Activated T-cell treated with anti-CD3 and anti-CD28 coated beads, Interleukin-2, amount 50 U/mL, for 4 hours (primary cell): ENCODE data around the gene MFSD6. TPM values are rescaled to one million over a fixed set of nuclear protein-coding genes. Genes with fewer than 3 reads are reported as not detected.
"Not testable (repeated sequence)": the region's sequence is repeated elsewhere in the genome, so short reads cannot be mapped to it uniquely, and the experiment has no call there.

ENCODE experiments used
- ATAC-seq, 2 donors: fragments of 200-7000 bp; cut with Tn5 transposase; one replicate each; pipeline ENCODE4 v1.10.0; 2021
- DNase-seq: peaks from one replicate; pipeline ENCODE4 v3.0.0-alpha.2; 2020
- H3K27me3 Mint-ChIP-seq: one replicate; pipeline ENCODE4 v1.8.0; 2021; ENCODE audit warnings: low read depth, mixed read lengths
- H3K36me3 Mint-ChIP-seq: one replicate; pipeline ENCODE4 v1.8.0; 2022; ENCODE audit warnings: mixed read lengths; ENCODE audit not compliant: insufficient read depth
- H3K4me1 Mint-ChIP-seq: one replicate; pipeline ENCODE4 v1.8.0; 2021; ENCODE audit warnings: low read depth, mixed read lengths
- H3K4me3 Mint-ChIP-seq: one replicate; pipeline ENCODE4 v1.8.0; 2021; ENCODE audit warnings: mild to moderate bottlenecking, moderate library complexity, mixed read lengths
- H3K9me3 Mint-ChIP-seq: one replicate; pipeline ENCODE4 v1.8.0; 2021; ENCODE audit warnings: mixed read lengths
- total RNA-seq, 3 donors: library from RNA; stranded (reverse); gene quantifications; one replicate each; pipeline ENCODE4 v1.2.1, GENCODE V29; 2021

MFSD6 gene
- total RNA-seq, 3 donors from 2014 or later, result 38.2 to 42.1 (median 41.0) TPM

- peaks cover 15% of the 10 kb centered on the region for H3K36me3 Mint-ChIP-seq
- no peaks in the 10 kb centered on the region for H3K27me3 Mint-ChIP-seq
- no peak overlapping the region for H3K4me3 Mint-ChIP-seq
- ATAC-seq (no peak), DNase-seq (no peak)
- H3K9me3 Mint-ChIP-seq, result no peaks in the 10 kb centered on the region
- H3K4me1 Mint-ChIP-seq, result peaks cover 8% of the 10 kb centered on the region
Measured at GRCh38 chr2:190477661-190478454, 69.7 kb downstream of the MFSD6 start.

DNA sequence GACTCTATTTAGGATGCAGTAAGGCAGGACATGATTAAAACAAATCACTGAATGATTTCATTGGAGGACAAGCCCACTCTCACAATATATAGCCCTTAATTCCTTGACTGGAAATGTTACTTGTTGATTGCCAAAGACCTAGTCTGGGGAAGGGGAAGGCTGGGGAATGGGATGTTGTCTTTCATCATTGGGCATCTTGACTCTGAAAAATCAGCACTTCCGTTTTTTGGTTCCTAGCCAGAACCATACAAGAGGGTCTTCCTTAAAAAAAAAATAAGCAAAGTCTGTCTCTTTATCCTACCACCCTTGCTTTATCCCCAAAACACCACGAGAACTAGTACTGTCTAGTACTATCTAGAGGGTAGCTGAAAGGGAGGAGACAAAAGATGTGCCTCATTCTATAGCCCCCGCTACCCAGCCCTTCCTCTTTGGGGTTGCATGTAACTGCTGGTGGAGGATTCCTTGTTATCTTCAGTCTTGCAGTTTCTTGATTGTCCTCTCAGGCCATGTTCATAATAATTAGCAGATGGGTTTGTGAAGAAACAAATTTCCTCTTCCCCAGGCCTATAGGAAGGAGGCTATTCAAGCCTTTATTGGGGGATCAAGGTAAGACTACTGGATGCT lies 70.5 kb downstream of the MFSD6 start:
- Mint-ChIP-seq H3K36me3 (peaks cover 13% of the 10 kb centered on the region), H3K27me3 (no peaks in the 10 kb centered on the region), H3K4me3 (no peak overlapping the region), H3K9me3 (no peaks in the 10 kb centered on the region), H3K4me1 (peaks cover 8% of the 10 kb centered on the region)
- DNase-seq, result no peak
- ATAC-seq, result no peak

DNA sequence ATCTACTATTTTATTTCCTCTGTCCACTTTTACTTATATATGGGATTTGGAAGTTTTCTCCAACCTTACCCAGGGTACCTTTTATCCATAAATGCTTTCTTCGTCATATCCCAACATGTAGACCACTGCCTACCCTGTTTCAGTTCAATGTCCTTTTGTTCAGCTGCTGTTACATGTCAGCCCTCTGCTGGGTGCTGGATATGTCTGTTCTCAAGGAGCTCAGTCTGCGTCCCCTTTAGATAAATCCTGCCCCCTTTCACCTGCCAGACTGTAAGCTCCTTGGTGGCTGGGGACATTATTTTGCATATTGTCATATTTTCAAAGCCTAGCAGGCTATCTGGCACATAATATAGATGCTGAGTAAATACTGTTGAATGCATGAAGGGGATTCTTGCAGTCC lies 73.2 kb downstream of the MFSD6 start:
- Mint-ChIP-seq H3K4me3 (no peak overlapping the region), H3K9me3 (no peaks in the 10 kb centered on the region), H3K27me3 (no peaks in the 10 kb centered on the region), H3K36me3 (peaks cover 17% of the 10 kb centered on the region), H3K4me1 (peaks cover 12% of the 10 kb centered on the region)
- ATAC-seq (no peak), DNase-seq (no peak)

GRCh38 chr2:190482451-190482850 lies 74.3 kb downstream of the MFSD6 start:
- H3K9me3 Mint-ChIP-seq, result no peaks in the 10 kb centered on the region
- H3K27me3 Mint-ChIP-seq, result no peaks in the 10 kb centered on the region
- H3K4me1 Mint-ChIP-seq, result peaks cover 12% of the 10 kb centered on the region
- H3K36me3 Mint-ChIP-seq, result peaks cover 18% of the 10 kb centered on the region
- DNase-seq (no peak), ATAC-seq (no peak)
- no peak overlapping the region for H3K4me3 Mint-ChIP-seq

DNA sequence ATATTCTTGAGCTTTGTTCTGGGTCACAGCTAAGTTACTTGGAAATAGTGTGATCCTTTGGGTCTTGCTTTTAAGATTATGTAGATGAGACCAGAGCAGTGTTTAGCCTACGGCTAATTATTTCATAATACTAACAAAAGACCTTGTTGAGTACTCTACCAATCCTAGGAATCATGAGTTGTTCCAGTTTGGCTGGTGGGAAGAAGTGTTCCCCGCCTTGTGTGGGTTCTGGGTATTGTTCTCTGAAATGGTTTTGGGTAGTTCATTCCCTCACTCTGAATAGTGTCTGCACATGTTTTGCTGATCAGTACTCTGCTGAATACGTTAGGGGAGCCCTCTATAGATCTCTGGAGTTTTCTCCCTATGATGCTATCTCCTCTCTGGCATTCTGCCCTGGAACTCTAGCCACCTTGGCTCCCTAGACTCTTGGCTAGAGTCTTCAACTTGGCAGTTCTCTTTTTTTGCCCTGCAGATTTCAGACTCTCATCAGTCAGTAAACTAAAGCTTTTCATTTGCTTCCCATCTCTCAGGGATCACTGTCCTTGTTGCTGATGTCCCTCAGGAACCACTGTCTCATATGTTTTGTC lies 78.0 kb downstream of the MFSD6 start:
- Mint-ChIP-seq H3K27me3 (no peaks in the 10 kb centered on the region), H3K36me3 (peaks cover 38% of the 10 kb centered on the region), H3K9me3 (no peaks in the 10 kb centered on the region), H3K4me1 (peaks cover 27% of the 10 kb centered on the region), H3K4me3 (no peak overlapping the region)
- no peak for DNase-seq
- ATAC-seq, result no peak

DNA sequence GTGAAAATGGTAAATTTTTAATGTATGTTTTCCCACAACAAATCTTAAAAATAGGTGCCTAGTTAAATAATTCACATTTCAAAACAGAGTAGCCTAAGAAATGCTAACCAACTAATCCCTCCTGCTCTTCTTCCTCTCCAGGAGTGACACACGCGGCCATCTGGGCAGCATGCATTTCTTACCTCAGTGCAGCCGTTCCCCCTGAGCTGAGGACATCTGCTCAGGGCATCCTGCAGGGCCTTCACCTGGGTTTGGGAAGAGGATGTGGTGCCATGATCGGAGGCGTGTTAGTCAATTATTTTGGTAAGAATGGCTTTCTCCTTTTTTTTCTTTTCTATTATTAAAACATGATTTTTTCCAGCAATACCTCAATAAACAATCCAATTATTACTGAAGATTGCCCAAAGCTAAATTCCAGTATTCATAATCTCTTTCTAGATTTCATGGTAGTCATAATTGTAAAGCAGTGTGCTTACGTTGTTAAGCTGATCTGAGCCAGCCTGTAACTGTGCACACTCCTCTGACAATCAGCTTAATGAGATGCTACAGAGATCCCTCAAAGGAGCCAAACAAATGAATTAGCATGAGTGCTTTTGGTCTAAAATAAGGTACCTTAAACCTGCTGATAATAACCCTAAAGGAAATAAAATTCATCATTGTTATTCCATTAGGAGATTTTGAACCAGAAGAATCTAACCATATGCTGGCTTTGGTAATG lies 80.5 kb downstream of the MFSD6 start:
- H3K4me1 Mint-ChIP-seq, result peaks cover 38% of the 10 kb centered on the region
- H3K36me3 Mint-ChIP-seq, result peaks cover 56% of the 10 kb centered on the region
- H3K27me3 Mint-ChIP-seq, result no peaks in the 10 kb centered on the region
- peaks cover 13% of the 10 kb centered on the region for H3K9me3 Mint-ChIP-seq
- no peak for ATAC-seq
- DNase-seq, result no peak
- no peak overlapping the region for H3K4me3 Mint-ChIP-seq

DNA sequence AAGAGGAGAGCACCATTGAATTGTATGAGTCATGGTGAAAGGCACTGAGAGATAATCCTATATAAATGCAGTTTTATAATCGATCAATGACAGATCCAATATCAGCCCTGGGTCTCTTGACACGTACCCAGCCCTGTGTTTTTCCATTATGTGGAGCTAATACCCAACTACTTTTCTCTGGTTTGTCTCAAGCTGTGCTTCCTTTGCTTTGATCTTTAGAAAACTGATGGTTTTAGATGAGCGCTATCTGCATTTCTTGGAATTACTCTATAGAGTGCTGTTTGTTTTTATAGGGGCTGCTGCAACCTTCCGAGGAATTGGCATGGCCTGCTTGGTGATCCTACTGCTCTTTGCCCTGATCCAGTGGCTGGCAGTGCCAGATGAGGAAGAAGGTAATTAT lies 81.3 kb downstream of the MFSD6 start:
- Mint-ChIP-seq H3K36me3 (peaks cover 56% of the 10 kb centered on the region), H3K27me3 (no peaks in the 10 kb centered on the region), H3K9me3 (peaks cover 13% of the 10 kb centered on the region), H3K4me3 (no peak overlapping the region), H3K4me1 (peaks cover 43% of the 10 kb centered on the region)
- DNase-seq (no peak), ATAC-seq (no peak)

GRCh38 chr2:190490502-190490901 lies 82.3 kb downstream of the MFSD6 start:
- ATAC-seq (no peak), DNase-seq (no peak)
- H3K36me3 Mint-ChIP-seq, result peaks cover 53% of the 10 kb centered on the region
- H3K4me3 Mint-ChIP-seq, result no peak overlapping the region
- peaks cover 13% of the 10 kb centered on the region for H3K9me3 Mint-ChIP-seq
- peaks cover 47% of the 10 kb centered on the region for H3K4me1 Mint-ChIP-seq
- no peaks in the 10 kb centered on the region for H3K27me3 Mint-ChIP-seq

DNA sequence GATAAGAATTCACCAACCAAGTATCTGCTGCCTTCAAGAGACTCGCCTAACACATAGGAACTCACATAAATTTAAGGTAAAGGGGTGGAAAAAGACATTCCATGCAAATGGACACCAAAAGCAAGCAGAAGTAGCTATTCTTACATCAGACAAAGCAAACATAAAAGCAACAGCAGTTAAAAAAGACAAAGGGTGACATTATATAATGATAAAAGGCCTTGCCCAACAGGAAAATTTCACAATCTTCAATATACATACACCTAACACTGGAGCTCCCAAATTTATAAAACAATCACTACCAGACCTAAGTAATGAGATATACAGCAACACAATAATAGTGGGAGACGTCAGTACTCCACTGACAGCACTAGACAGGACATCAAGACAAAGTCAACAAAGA lies 84.9 kb downstream of the MFSD6 start:
- H3K27me3 Mint-ChIP-seq, result no peaks in the 10 kb centered on the region
- ATAC-seq (no peak), DNase-seq (no peak)
- H3K4me1 Mint-ChIP-seq, result peaks cover 43% of the 10 kb centered on the region
- H3K4me3 Mint-ChIP-seq, result no peak overlapping the region
- H3K9me3 Mint-ChIP-seq, result peaks cover 13% of the 10 kb centered on the region
- peaks cover 54% of the 10 kb centered on the region for H3K36me3 Mint-ChIP-seq

DNA sequence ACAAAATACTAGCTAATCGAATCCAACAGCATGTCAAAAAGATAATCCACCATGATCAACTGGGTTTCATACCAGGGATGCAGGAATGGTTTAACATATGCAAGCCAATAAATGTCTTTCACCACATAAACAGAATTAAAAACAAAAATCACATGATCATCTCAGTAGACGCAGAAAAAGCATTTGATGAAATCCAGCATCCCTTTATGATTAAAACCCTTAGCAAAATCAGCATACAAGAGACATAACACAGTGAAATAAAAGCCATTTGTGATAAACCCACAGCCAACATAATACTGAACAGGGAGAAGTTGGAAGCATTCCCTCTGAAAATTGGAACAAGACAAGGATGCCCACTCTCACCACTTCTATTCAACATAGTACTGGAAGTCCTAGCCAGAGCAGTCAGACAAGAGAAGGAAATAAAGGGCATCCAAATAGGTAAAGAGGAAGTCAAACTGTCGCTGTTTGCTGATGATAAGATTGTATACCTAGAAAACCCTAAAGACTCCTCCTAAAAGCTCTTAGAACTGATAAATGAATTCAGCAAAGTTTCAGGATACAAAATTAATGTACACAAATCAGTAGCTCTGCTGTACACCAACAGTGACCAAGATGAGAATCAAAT lies 86.6 kb downstream of the MFSD6 start:
- peaks cover 13% of the 10 kb centered on the region for H3K9me3 Mint-ChIP-seq
- peaks cover 49% of the 10 kb centered on the region for H3K36me3 Mint-ChIP-seq
- H3K4me1 Mint-ChIP-seq, result peaks cover 27% of the 10 kb centered on the region
- H3K4me3 Mint-ChIP-seq, ATAC-seq, DNase-seq, H3K27me3 Mint-ChIP-seq: not testable (repeated sequence)

GRCh38 chr2:190497428-190497827 lies 89.3 kb downstream of the MFSD6 start:
- Mint-ChIP-seq H3K36me3 (peaks cover 41% of the 10 kb centered on the region), H3K4me1 (peaks cover 29% of the 10 kb centered on the region), H3K27me3 (no peaks in the 10 kb centered on the region), H3K4me3 (no peak overlapping the region), H3K9me3 (peaks cover 4% of the 10 kb centered on the region)
- ATAC-seq (no peak), DNase-seq (no peak)

GRCh38 chr2:190499273-190499672 lies 91.1 kb downstream of the MFSD6 start:
- peaks cover 40% of the 10 kb centered on the region for H3K36me3 Mint-ChIP-seq
- no peak overlapping the region for H3K4me3 Mint-ChIP-seq
- no peaks in the 10 kb centered on the region for H3K27me3 Mint-ChIP-seq

DNA sequence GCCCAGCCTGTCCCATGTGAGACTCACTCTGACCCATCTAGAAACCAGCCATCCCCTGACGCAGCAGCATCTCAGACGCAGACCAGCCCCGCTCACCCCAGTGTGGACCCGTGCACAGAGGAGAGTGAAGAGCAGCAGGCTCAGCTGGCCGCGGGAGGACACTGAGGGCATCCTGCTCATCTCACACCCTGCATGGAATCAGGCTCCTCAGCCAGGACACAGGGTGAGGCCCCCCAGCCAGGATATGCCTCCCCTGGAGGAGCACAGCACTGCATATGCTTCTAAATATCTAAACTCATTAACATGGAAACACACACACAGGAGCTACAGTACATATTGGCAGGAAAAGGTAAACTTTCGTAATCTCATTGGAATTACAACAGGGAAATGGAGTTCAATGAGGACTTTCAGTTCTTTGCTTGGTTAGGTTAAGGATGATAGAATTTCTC lies 91.9 kb downstream of the MFSD6 start:
- H3K27me3 Mint-ChIP-seq, result no peaks in the 10 kb centered on the region
- DNase-seq (no peak), ATAC-seq (no peak)
- peaks cover 6% of the 10 kb centered on the region for H3K4me1 Mint-ChIP-seq
- H3K36me3 Mint-ChIP-seq, result peaks cover 41% of the 10 kb centered on the region
- H3K9me3 Mint-ChIP-seq, result no peaks in the 10 kb centered on the region
- no peak overlapping the region for H3K4me3 Mint-ChIP-seq

More at GRCh38 chr2:190499273-190499672, 91.1 kb downstream of the MFSD6 start:
- peaks cover 12% of the 10 kb centered on the region for H3K4me1 Mint-ChIP-seq
- ATAC-seq (no peak), DNase-seq (no peak)
- no peaks in the 10 kb centered on the region for H3K9me3 Mint-ChIP-seq

GRCh38 chr2:190501231-190501630 lies 93.1 kb downstream of the MFSD6 start:
- Mint-ChIP-seq H3K4me1 (peaks cover 11% of the 10 kb centered on the region), H3K36me3 (peaks cover 36% of the 10 kb centered on the region), H3K9me3 (no peaks in the 10 kb centered on the region), H3K4me3 (no peak overlapping the region), H3K27me3 (no peaks in the 10 kb centered on the region)
- ATAC-seq, result no peak
- no peak for DNase-seq
